IMR-90 (cell line): ENCODE measurements around the gene LUC7L2. TPM values are rescaled to one million over a fixed set of nuclear protein-coding genes. Genes with fewer than 3 reads are reported as not detected.

Source experiments
- ATAC-seq: fragments of 200-7000 bp; cut with Tn5 transposase; 2 replicates; pipeline ENCODE4 v1.9.1; 2020; ENCODE audit warnings: low read depth, mild to moderate bottlenecking, moderate library complexity
- BruUV-seq: library from RNA; stranded (reverse); fragments of 400-500 nt; replicated peaks from 2 replicates; lab custom pipeline; 2021; lab: Mats Ljungman, UMichigan
- CTCF ChIA-PET: fragments of 300-600 bp; formaldehyde crosslinking; extraction: SDS; loops from one replicate; lab custom pipeline; 2021; ENCODE audit warnings: antibody characterized with exemption; lab: Yijun Ruan, JAX
- POLR2A ChIA-PET: fragments of 300-600 bp; sonication (Branson Sonifier 250); formaldehyde crosslinking; loops from one replicate; lab custom pipeline; 2022; ENCODE audit warnings: antibody characterized with exemption; ENCODE audit not compliant: unreplicated experiment; lab: Charles Lee
- DNase-seq: peaks from one replicate; pipeline ENCODE4 v3.0.0; 2013
- H2AFZ ChIP-seq: replicated peaks from 2 replicates; pipeline ENCODE3; 2013; ENCODE audit warnings: low read length, mild to moderate bottlenecking; ENCODE audit not compliant: poor library complexity
- H2AK5ac ChIP-seq: 2 replicates; pipeline ENCODE4 v1.6.1; 2013; ENCODE audit warnings: low read depth, low read length, inconsistent platforms
- H2AK9ac ChIP-seq: replicated peaks from 2 replicates; pipeline ENCODE3; 2013; ENCODE audit warnings: mild to moderate bottlenecking, low read depth, low read length, moderate library complexity; ENCODE audit not compliant: poor library complexity
- H2BK120ac ChIP-seq: 2 replicates; pipeline ENCODE4 v1.6.1; 2013; ENCODE audit warnings: low read depth, low read length, inconsistent platforms
- H2BK15ac ChIP-seq: 3 replicates; pipeline ENCODE4 v1.6.1; 2013; ENCODE audit warnings: low read depth, low read length, inconsistent platforms
- H2BK20ac ChIP-seq: 2 replicates; pipeline ENCODE4 v1.6.1; 2013; ENCODE audit warnings: low read depth, mild to moderate bottlenecking, inconsistent platforms, low read length, moderate library complexity
- H2BK5ac ChIP-seq: 2 replicates; pipeline ENCODE4 v1.6.1; 2013; ENCODE audit warnings: mild to moderate bottlenecking, low read depth, low read length, inconsistent platforms; ENCODE audit not compliant: poor library complexity, severe bottlenecking
- H3K14ac ChIP-seq: replicated peaks from 2 replicates; pipeline ENCODE4 v1.6.1; 2013; ENCODE audit warnings: low read depth, low read length, inconsistent platforms
- H3K18ac ChIP-seq: 2 replicates; pipeline ENCODE4 v1.6.1; 2013; ENCODE audit warnings: low read depth, low read length, control low read depth
- H3K23ac ChIP-seq: 2 replicates; pipeline ENCODE4 v1.6.1; 2013; ENCODE audit warnings: low read depth, low read length, inconsistent platforms
- H3K27ac ChIP-seq: 2 replicates; pipeline ENCODE4 v1.5.1; 2013; ENCODE audit warnings: mild to moderate bottlenecking, control low read depth, low read length; ENCODE audit not compliant: insufficient read depth
- H3K27me3 ChIP-seq: 2 replicates; pipeline ENCODE4 v1.6.1; 2013; ENCODE audit warnings: low read length; ENCODE audit not compliant: control insufficient read depth, insufficient read depth
- H3K36me3 ChIP-seq: 2 replicates; pipeline ENCODE4 v1.6.1; 2013; ENCODE audit warnings: low read length, mixed read lengths; ENCODE audit not compliant: control insufficient read depth, insufficient read depth
- H3K4ac ChIP-seq: 2 replicates; pipeline ENCODE4 v1.6.1; 2013; ENCODE audit warnings: low read depth, low read length, inconsistent platforms
- H3K4me1 ChIP-seq: 2 replicates; pipeline ENCODE4 v1.6.1; 2013; ENCODE audit warnings: low read length, mixed read lengths; ENCODE audit not compliant: control insufficient read depth, insufficient read depth
- H3K4me2 ChIP-seq: 2 replicates; pipeline ENCODE4 v1.6.1; 2013; ENCODE audit warnings: low read depth, mild to moderate bottlenecking, control low read depth, low read length, moderate library complexity
- H3K4me3 ChIP-seq: 2 replicates; pipeline ENCODE4 v1.5.1; 2013; ENCODE audit warnings: low read depth, mild to moderate bottlenecking, control low read depth, low read length, moderate library complexity; ENCODE audit not compliant: insufficient read depth
- H3K56ac ChIP-seq: 2 replicates; pipeline ENCODE4 v1.6.1; 2013; ENCODE audit warnings: low read length, inconsistent platforms; ENCODE audit not compliant: insufficient read depth; ENCODE audit errors: extremely low read depth
- H3K79me1 ChIP-seq, 2 experiments: 2 replicates each; pipeline ENCODE4 v1.6.1; 2013; ENCODE audit warnings: low read length in 2 of 2, inconsistent platforms in 1 of 2, low read depth in 1 of 2
- H3K9ac ChIP-seq: 2 replicates; pipeline ENCODE4 v1.6.1; 2013; ENCODE audit warnings: low read depth, low read length, control low read depth
- H3K9me1 ChIP-seq: 2 replicates; pipeline ENCODE4 v1.6.1; 2013; ENCODE audit warnings: low read length, inconsistent platforms; ENCODE audit not compliant: insufficient read depth
- H3K9me3 ChIP-seq: 2 replicates; pipeline ENCODE4 v1.6.1; 2013; ENCODE audit warnings: low read length; ENCODE audit not compliant: control insufficient read depth, insufficient read depth
- H4K20me1 ChIP-seq: 2 replicates; pipeline ENCODE4 v1.6.1; 2013; ENCODE audit warnings: low read length, inconsistent platforms; ENCODE audit not compliant: insufficient read depth
- H4K5ac ChIP-seq: 2 replicates; pipeline ENCODE4 v1.6.1; 2013; ENCODE audit warnings: mild to moderate bottlenecking, low read depth, low read length, control low read depth
- H4K8ac ChIP-seq, 2 experiments: 2 replicates each; pipeline ENCODE4 v1.6.1; 2013; ENCODE audit warnings: low read depth in 2 of 2, low read length in 2 of 2, control low read depth in 1 of 2, inconsistent platforms in 1 of 2
- H4K91ac ChIP-seq: 2 replicates; pipeline ENCODE4 v1.6.1; 2013; ENCODE audit warnings: low read depth, low read length, inconsistent platforms; ENCODE audit not compliant: insufficient read depth
- BHLHE40 ChIP-seq: fragments of 150-350 bp; IDR thresholded peaks from 2 replicates; pipeline ENCODE4 v1.6.1; 2016; ENCODE audit warnings: mild to moderate bottlenecking, low read depth, low read length
- CEBPB ChIP-seq: IDR thresholded peaks from 2 replicates; pipeline ENCODE4 v1.6.1; 2012; ENCODE audit warnings: low read depth, low read length, improper control_type of control experiment
- CHD1 ChIP-seq: IDR thresholded peaks from 2 replicates; pipeline ENCODE4 v1.6.1; 2012; ENCODE audit warnings: low read depth, low read length, improper control_type of control experiment
- FOS ChIP-seq: fragments of 150-350 bp; IDR thresholded peaks from 2 replicates; pipeline ENCODE4 v1.6.1; 2016; ENCODE audit warnings: low read depth, low read length
- MAFK ChIP-seq: IDR thresholded peaks from 2 replicates; pipeline ENCODE4 v1.6.1; 2012; ENCODE audit warnings: low read depth, low read length, improper control_type of control experiment
- MAZ ChIP-seq: IDR thresholded peaks from 2 replicates; pipeline ENCODE4 v1.6.1; 2012; ENCODE audit warnings: low read depth, mild to moderate bottlenecking, low read length, improper control_type of control experiment, moderate library complexity, borderline replicate concordance
- MXI1 ChIP-seq: IDR thresholded peaks from 2 replicates; pipeline ENCODE4 v1.6.1; 2012; ENCODE audit warnings: low read depth, mild to moderate bottlenecking, low read length, moderate library complexity, borderline replicate concordance
- NFE2L2 ChIP-seq: fragments of 150-350 bp; IDR thresholded peaks from 2 replicates; pipeline ENCODE4 v1.6.1; 2016; ENCODE audit warnings: low read depth, mild to moderate bottlenecking, low read length
- POLR2A ChIP-seq: IDR thresholded peaks from 2 replicates; pipeline ENCODE4 v1.6.1; 2012; ENCODE audit warnings: mild to moderate bottlenecking, low read depth, low read length
- RAD21 ChIP-seq: IDR thresholded peaks from 2 replicates; pipeline ENCODE4 v1.6.1; 2012; ENCODE audit warnings: low read length, improper control_type of control experiment
- RFX5 ChIP-seq: IDR thresholded peaks from 2 replicates; pipeline ENCODE4 v1.8.0; 2012; ENCODE audit warnings: low read depth, mild to moderate bottlenecking, low read length, moderate library complexity
- SMC3 ChIP-seq: fragments of 150-350 bp; IDR thresholded peaks from 2 replicates; pipeline ENCODE4 v1.6.1; 2016; ENCODE audit warnings: low read depth, mild to moderate bottlenecking, antibody characterized with exemption, low read length, moderate library complexity
- WGBS, 2 experiments: methylation state at CpG; one replicate each; pipeline versions ENCODE4 v1.1.5 to v1.1.7; 2013; ENCODE audit warnings: missing lambda C conversion rate in 2 of 2; ENCODE audit not compliant: insufficient read length in 1 of 2; ENCODE audit errors: extremely low coverage in 2 of 2; 5-methylcytosine and 5-hydroxymethylcytosine counted together
- dilution Hi-C: fragments of 300-500 bp; cut with HindIII; formaldehyde crosslinking; loops from one replicate; pipeline ENCODE4 v1.14.3; 2018; ENCODE audit warnings: low sequenced_read_pairs; ENCODE audit not compliant: unreplicated experiment
- in situ Hi-C: fragments of 300-500 bp; cut with MboI; formaldehyde crosslinking; loops from 3 replicates; pipeline ENCODE4 v1.14.3; 2019; ENCODE audit warnings: low sequenced_read_pairs, inconsistent platforms, mixed read lengths
- intact Hi-C: fragments of 100-400 bp; cut with micrococcal nuclease; formaldehyde crosslinking; loops from 2 replicates; pipeline ENCODE4 v1.10.0; 2022
- polyA plus RNA-seq, 3 experiments: library from polyadenylated mRNA; depleted of rRNA; stranded (reverse); fragments of >200 nt; gene quantifications; 2 replicates each; pipeline ENCODE4 v1.2.3, GENCODE V29; 2012; ENCODE audit warnings: low replicate concordance in 1 of 3
- total RNA-seq: library from RNA; depleted of rRNA; stranded (reverse); fragments of >200 nt; gene quantifications from 2 replicates; pipeline ENCODE4 v1.2.3, GENCODE V29; 2012
- TF ChIP-seq, protein P1 (sequence below): conservative IDR thresholded peaks from 2 replicates; pipeline ENCODE4 v1.5.1; 2012; ENCODE audit warnings: mild to moderate bottlenecking, low read depth, low read length, improper control_type of control experiment
- TF ChIP-seq, protein P2 (sequence below): fragments of 150-350 bp; IDR thresholded peaks from 2 replicates; pipeline ENCODE4 v1.6.1; 2017; ENCODE audit warnings: mild to moderate bottlenecking, antibody characterized with exemption, low read length, low read depth
- TF ChIP-seq, protein P3 (sequence below): fragments of 150-350 bp; IDR thresholded peaks from 2 replicates; pipeline ENCODE4 v1.6.1; 2016; ENCODE audit warnings: low read depth, mild to moderate bottlenecking, low read length, moderate library complexity, borderline replicate concordance

Gene LUC7L2
- total and polyA plus RNA-seq, 2 of the 4 experiments (the other 2 are of a cell fraction) = 14.9 to 31.8 TPM

GRCh38 chr7:139387594-139387993 lies 27.9 kb downstream of the LUC7L2 start:
- Histone ChIP-seq H2AFZ (no peak overlapping the region), H3K27me3 (no peaks in the 10 kb centered on the region), H4K91ac (no peak overlapping the region), H4K5ac (no peak overlapping the region), H4K8ac (no peak overlapping the region), H3K18ac (no peak overlapping the region), H3K79me1 (peaks cover 18 to 35% of the 10 kb centered on the region in 2 experiments), H3K9ac (no peak overlapping the region), H3K9me1 (peaks cover 3% of the 10 kb centered on the region; the same call in 1 of the 2 replicates), H3K36me3 (peaks cover 19% of the 10 kb centered on the region), H2BK5ac (no peak overlapping the region), H3K4me3 (no peak overlapping the region), H2AK5ac (no peak overlapping the region), H3K27ac (no peak overlapping the region), H3K14ac (no peak overlapping the region), H3K4me1 (no peaks in the 10 kb centered on the region), H3K56ac (no peak overlapping the region), H3K9me3 (no peaks in the 10 kb centered on the region), H2AK9ac (no peak overlapping the region), H3K23ac (no peak overlapping the region), H2BK120ac (no peak overlapping the region), H2BK20ac (no peak overlapping the region), H3K4ac (no peak overlapping the region), H2BK15ac (no peak overlapping the region), H4K20me1 (peaks cover 14% of the 10 kb centered on the region), H3K4me2 (no peak overlapping the region)
- WGBS, 2 experiments = 100% methylated on average over 3 of the region's 5 CpGs; no CpG with 5 or more reads in 1 of the 2 experiments
- no TSS peak for BruUV-seq
- TF ChIP-seq CHD1 (no peak), RAD21 (no peak), RFX5 (no peak), MXI1 (no peak), CEBPB (no peak), FOS (no peak), MAZ (no peak), MAFK (no peak), NFE2L2 (no peak), BHLHE40 (no peak), POLR2A (no peak), SMC3 (no peak)
- TF ChIP-seq, protein P1, sequence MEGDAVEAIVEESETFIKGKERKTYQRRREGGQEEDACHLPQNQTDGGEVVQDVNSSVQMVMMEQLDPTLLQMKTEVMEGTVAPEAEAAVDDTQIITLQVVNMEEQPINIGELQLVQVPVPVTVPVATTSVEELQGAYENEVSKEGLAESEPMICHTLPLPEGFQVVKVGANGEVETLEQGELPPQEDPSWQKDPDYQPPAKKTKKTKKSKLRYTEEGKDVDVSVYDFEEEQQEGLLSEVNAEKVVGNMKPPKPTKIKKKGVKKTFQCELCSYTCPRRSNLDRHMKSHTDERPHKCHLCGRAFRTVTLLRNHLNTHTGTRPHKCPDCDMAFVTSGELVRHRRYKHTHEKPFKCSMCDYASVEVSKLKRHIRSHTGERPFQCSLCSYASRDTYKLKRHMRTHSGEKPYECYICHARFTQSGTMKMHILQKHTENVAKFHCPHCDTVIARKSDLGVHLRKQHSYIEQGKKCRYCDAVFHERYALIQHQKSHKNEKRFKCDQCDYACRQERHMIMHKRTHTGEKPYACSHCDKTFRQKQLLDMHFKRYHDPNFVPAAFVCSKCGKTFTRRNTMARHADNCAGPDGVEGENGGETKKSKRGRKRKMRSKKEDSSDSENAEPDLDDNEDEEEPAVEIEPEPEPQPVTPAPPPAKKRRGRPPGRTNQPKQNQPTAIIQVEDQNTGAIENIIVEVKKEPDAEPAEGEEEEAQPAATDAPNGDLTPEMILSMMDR = no peak
- TF ChIP-seq, protein P2, sequence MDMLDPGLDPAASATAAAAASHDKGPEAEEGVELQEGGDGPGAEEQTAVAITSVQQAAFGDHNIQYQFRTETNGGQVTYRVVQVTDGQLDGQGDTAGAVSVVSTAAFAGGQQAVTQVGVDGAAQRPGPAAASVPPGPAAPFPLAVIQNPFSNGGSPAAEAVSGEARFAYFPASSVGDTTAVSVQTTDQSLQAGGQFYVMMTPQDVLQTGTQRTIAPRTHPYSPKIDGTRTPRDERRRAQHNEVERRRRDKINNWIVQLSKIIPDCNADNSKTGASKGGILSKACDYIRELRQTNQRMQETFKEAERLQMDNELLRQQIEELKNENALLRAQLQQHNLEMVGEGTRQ = no peak
- TF ChIP-seq, protein P3, sequence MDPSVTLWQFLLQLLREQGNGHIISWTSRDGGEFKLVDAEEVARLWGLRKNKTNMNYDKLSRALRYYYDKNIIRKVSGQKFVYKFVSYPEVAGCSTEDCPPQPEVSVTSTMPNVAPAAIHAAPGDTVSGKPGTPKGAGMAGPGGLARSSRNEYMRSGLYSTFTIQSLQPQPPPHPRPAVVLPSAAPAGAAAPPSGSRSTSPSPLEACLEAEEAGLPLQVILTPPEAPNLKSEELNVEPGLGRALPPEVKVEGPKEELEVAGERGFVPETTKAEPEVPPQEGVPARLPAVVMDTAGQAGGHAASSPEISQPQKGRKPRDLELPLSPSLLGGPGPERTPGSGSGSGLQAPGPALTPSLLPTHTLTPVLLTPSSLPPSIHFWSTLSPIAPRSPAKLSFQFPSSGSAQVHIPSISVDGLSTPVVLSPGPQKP = no peak
- dilution Hi-C loops (no loop called here), intact Hi-C loops (no loop called here), in situ Hi-C loops (no loop called here)
- ChIA-PET CTCF (interaction anchor here (0.9 kb wide), 2 partner anchors 12 to 47 kb away, joined by 3 to 4 read pairs; no protein-coding TSS in a partner anchor), POLR2A (no interaction called here)
- ATAC-seq (no peak), DNase-seq (no peak)
